IMR-90 (cell line): ENCODE measurements around the gene EPN2. TPM values are rescaled to one million over a fixed set of nuclear protein-coding genes. Genes with fewer than 3 reads are reported as not detected.

ENCODE experiments used
- ATAC-seq: fragments of 200-7000 bp; cut with Tn5 transposase; 2 replicates; pipeline ENCODE4 v1.9.1; 2020; ENCODE audit warnings: low read depth, mild to moderate bottlenecking, moderate library complexity
- BruUV-seq: library from RNA; stranded (reverse); fragments of 400-500 nt; replicated peaks from 2 replicates; lab custom pipeline; 2021; lab: Mats Ljungman, UMichigan
- CTCF ChIA-PET: fragments of 300-600 bp; formaldehyde crosslinking; extraction: SDS; loops from one replicate; lab custom pipeline; 2021; ENCODE audit warnings: antibody characterized with exemption; lab: Yijun Ruan, JAX
- POLR2A ChIA-PET: fragments of 300-600 bp; sonication (Branson Sonifier 250); formaldehyde crosslinking; loops from one replicate; lab custom pipeline; 2022; ENCODE audit warnings: antibody characterized with exemption; ENCODE audit not compliant: unreplicated experiment; lab: Charles Lee
- DNase-seq: peaks from one replicate; pipeline ENCODE4 v3.0.0; 2013
- H2AFZ ChIP-seq: replicated peaks from 2 replicates; pipeline ENCODE3; 2013; ENCODE audit warnings: low read length, mild to moderate bottlenecking; ENCODE audit not compliant: poor library complexity
- H2AK5ac ChIP-seq: 2 replicates; pipeline ENCODE4 v1.6.1; 2013; ENCODE audit warnings: low read depth, low read length, inconsistent platforms
- H2AK9ac ChIP-seq: replicated peaks from 2 replicates; pipeline ENCODE3; 2013; ENCODE audit warnings: mild to moderate bottlenecking, low read depth, low read length, moderate library complexity; ENCODE audit not compliant: poor library complexity
- H2BK120ac ChIP-seq: 2 replicates; pipeline ENCODE4 v1.6.1; 2013; ENCODE audit warnings: low read depth, low read length, inconsistent platforms
- H2BK15ac ChIP-seq: 3 replicates; pipeline ENCODE4 v1.6.1; 2013; ENCODE audit warnings: low read depth, low read length, inconsistent platforms
- H2BK20ac ChIP-seq: 2 replicates; pipeline ENCODE4 v1.6.1; 2013; ENCODE audit warnings: low read depth, mild to moderate bottlenecking, inconsistent platforms, low read length, moderate library complexity
- H2BK5ac ChIP-seq: 2 replicates; pipeline ENCODE4 v1.6.1; 2013; ENCODE audit warnings: mild to moderate bottlenecking, low read depth, low read length, inconsistent platforms; ENCODE audit not compliant: poor library complexity, severe bottlenecking
- H3K14ac ChIP-seq: replicated peaks from 2 replicates; pipeline ENCODE4 v1.6.1; 2013; ENCODE audit warnings: low read depth, low read length, inconsistent platforms
- H3K18ac ChIP-seq: 2 replicates; pipeline ENCODE4 v1.6.1; 2013; ENCODE audit warnings: low read depth, low read length, control low read depth
- H3K23ac ChIP-seq: 2 replicates; pipeline ENCODE4 v1.6.1; 2013; ENCODE audit warnings: low read depth, low read length, inconsistent platforms
- H3K27ac ChIP-seq: 2 replicates; pipeline ENCODE4 v1.5.1; 2013; ENCODE audit warnings: mild to moderate bottlenecking, control low read depth, low read length; ENCODE audit not compliant: insufficient read depth
- H3K27me3 ChIP-seq: 2 replicates; pipeline ENCODE4 v1.6.1; 2013; ENCODE audit warnings: low read length; ENCODE audit not compliant: control insufficient read depth, insufficient read depth
- H3K36me3 ChIP-seq: 2 replicates; pipeline ENCODE4 v1.6.1; 2013; ENCODE audit warnings: low read length, mixed read lengths; ENCODE audit not compliant: control insufficient read depth, insufficient read depth
- H3K4ac ChIP-seq: 2 replicates; pipeline ENCODE4 v1.6.1; 2013; ENCODE audit warnings: low read depth, low read length, inconsistent platforms
- H3K4me1 ChIP-seq: 2 replicates; pipeline ENCODE4 v1.6.1; 2013; ENCODE audit warnings: low read length, mixed read lengths; ENCODE audit not compliant: control insufficient read depth, insufficient read depth
- H3K4me2 ChIP-seq: 2 replicates; pipeline ENCODE4 v1.6.1; 2013; ENCODE audit warnings: low read depth, mild to moderate bottlenecking, control low read depth, low read length, moderate library complexity
- H3K4me3 ChIP-seq: 2 replicates; pipeline ENCODE4 v1.5.1; 2013; ENCODE audit warnings: low read depth, mild to moderate bottlenecking, control low read depth, low read length, moderate library complexity; ENCODE audit not compliant: insufficient read depth
- H3K56ac ChIP-seq: 2 replicates; pipeline ENCODE4 v1.6.1; 2013; ENCODE audit warnings: low read length, inconsistent platforms; ENCODE audit not compliant: insufficient read depth; ENCODE audit errors: extremely low read depth
- H3K79me1 ChIP-seq, 2 experiments: 2 replicates each; pipeline ENCODE4 v1.6.1; 2013; ENCODE audit warnings: low read length in 2 of 2, inconsistent platforms in 1 of 2, low read depth in 1 of 2
- H3K9ac ChIP-seq: 2 replicates; pipeline ENCODE4 v1.6.1; 2013; ENCODE audit warnings: low read depth, low read length, control low read depth
- H3K9me1 ChIP-seq: 2 replicates; pipeline ENCODE4 v1.6.1; 2013; ENCODE audit warnings: low read length, inconsistent platforms; ENCODE audit not compliant: insufficient read depth
- H3K9me3 ChIP-seq: 2 replicates; pipeline ENCODE4 v1.6.1; 2013; ENCODE audit warnings: low read length; ENCODE audit not compliant: control insufficient read depth, insufficient read depth
- H4K20me1 ChIP-seq: 2 replicates; pipeline ENCODE4 v1.6.1; 2013; ENCODE audit warnings: low read length, inconsistent platforms; ENCODE audit not compliant: insufficient read depth
- H4K5ac ChIP-seq: 2 replicates; pipeline ENCODE4 v1.6.1; 2013; ENCODE audit warnings: mild to moderate bottlenecking, low read depth, low read length, control low read depth
- H4K8ac ChIP-seq, 2 experiments: 2 replicates each; pipeline ENCODE4 v1.6.1; 2013; ENCODE audit warnings: low read depth in 2 of 2, low read length in 2 of 2, control low read depth in 1 of 2, inconsistent platforms in 1 of 2
- H4K91ac ChIP-seq: 2 replicates; pipeline ENCODE4 v1.6.1; 2013; ENCODE audit warnings: low read depth, low read length, inconsistent platforms; ENCODE audit not compliant: insufficient read depth
- BHLHE40 ChIP-seq: fragments of 150-350 bp; IDR thresholded peaks from 2 replicates; pipeline ENCODE4 v1.6.1; 2016; ENCODE audit warnings: mild to moderate bottlenecking, low read depth, low read length
- CEBPB ChIP-seq: IDR thresholded peaks from 2 replicates; pipeline ENCODE4 v1.6.1; 2012; ENCODE audit warnings: low read depth, low read length, improper control_type of control experiment
- CHD1 ChIP-seq: IDR thresholded peaks from 2 replicates; pipeline ENCODE4 v1.6.1; 2012; ENCODE audit warnings: low read depth, low read length, improper control_type of control experiment
- CTCF ChIP-seq: conservative IDR thresholded peaks from 2 replicates; pipeline ENCODE4 v1.5.1; 2012; ENCODE audit warnings: mild to moderate bottlenecking, low read depth, low read length, improper control_type of control experiment
- ELK1 ChIP-seq: fragments of 150-350 bp; IDR thresholded peaks from 2 replicates; pipeline ENCODE4 v1.6.1; 2016; ENCODE audit warnings: low read depth, mild to moderate bottlenecking, low read length, moderate library complexity, borderline replicate concordance
- FOS ChIP-seq: fragments of 150-350 bp; IDR thresholded peaks from 2 replicates; pipeline ENCODE4 v1.6.1; 2016; ENCODE audit warnings: low read depth, low read length
- MAFK ChIP-seq: IDR thresholded peaks from 2 replicates; pipeline ENCODE4 v1.6.1; 2012; ENCODE audit warnings: low read depth, low read length, improper control_type of control experiment
- MAZ ChIP-seq: IDR thresholded peaks from 2 replicates; pipeline ENCODE4 v1.6.1; 2012; ENCODE audit warnings: low read depth, mild to moderate bottlenecking, low read length, improper control_type of control experiment, moderate library complexity, borderline replicate concordance
- NFE2L2 ChIP-seq: fragments of 150-350 bp; IDR thresholded peaks from 2 replicates; pipeline ENCODE4 v1.6.1; 2016; ENCODE audit warnings: low read depth, mild to moderate bottlenecking, low read length
- POLR2A ChIP-seq: IDR thresholded peaks from 2 replicates; pipeline ENCODE4 v1.6.1; 2012; ENCODE audit warnings: mild to moderate bottlenecking, low read depth, low read length
- RCOR1 ChIP-seq: IDR thresholded peaks from 2 replicates; pipeline ENCODE4 v1.6.1; 2012; ENCODE audit warnings: mild to moderate bottlenecking, low read length, improper control_type of control experiment; ENCODE audit not compliant: insufficient replicate concordance
- RFX5 ChIP-seq: IDR thresholded peaks from 2 replicates; pipeline ENCODE4 v1.8.0; 2012; ENCODE audit warnings: low read depth, mild to moderate bottlenecking, low read length, moderate library complexity
- USF2 ChIP-seq: fragments of 150-350 bp; IDR thresholded peaks from 2 replicates; pipeline ENCODE4 v1.6.1; 2017; ENCODE audit warnings: mild to moderate bottlenecking, antibody characterized with exemption, low read length, low read depth
- WGBS, 2 experiments: methylation state at CpG; one replicate each; pipeline versions ENCODE4 v1.1.5 to v1.1.7; 2013; ENCODE audit warnings: missing lambda C conversion rate in 2 of 2; ENCODE audit not compliant: insufficient read length in 1 of 2; ENCODE audit errors: extremely low coverage in 2 of 2; 5-methylcytosine and 5-hydroxymethylcytosine counted together
- dilution Hi-C: fragments of 300-500 bp; cut with HindIII; formaldehyde crosslinking; loops from one replicate; pipeline ENCODE4 v1.14.3; 2018; ENCODE audit warnings: low sequenced_read_pairs; ENCODE audit not compliant: unreplicated experiment
- in situ Hi-C: fragments of 300-500 bp; cut with MboI; formaldehyde crosslinking; loops from 3 replicates; pipeline ENCODE4 v1.14.3; 2019; ENCODE audit warnings: low sequenced_read_pairs, inconsistent platforms, mixed read lengths
- intact Hi-C: fragments of 100-400 bp; cut with micrococcal nuclease; formaldehyde crosslinking; loops from 2 replicates; pipeline ENCODE4 v1.10.0; 2022
- polyA plus RNA-seq, 3 experiments: library from polyadenylated mRNA; depleted of rRNA; stranded (reverse); fragments of >200 nt; gene quantifications; 2 replicates each; pipeline ENCODE4 v1.2.3, GENCODE V29; 2012; ENCODE audit warnings: low replicate concordance in 1 of 3
- total RNA-seq: library from RNA; depleted of rRNA; stranded (reverse); fragments of >200 nt; gene quantifications from 2 replicates; pipeline ENCODE4 v1.2.3, GENCODE V29; 2012

The EPN2 gene
- total and polyA plus RNA-seq, 2 of the 4 experiments (the other 2 are of a cell fraction): 14.9 to 25.3 TPM

GRCh38 chr17:19371259-19372010 is 134.3 kb downstream of the EPN2 start (continued):
- no peak for TF ChIP-seq FOS

GRCh38 chr17:19372011-19372370 is 134.8 kb downstream of the EPN2 start:
- ATAC-seq: no peak
- H3K27me3 ChIP-seq: no peaks in the 10 kb centered on the region
- H2BK5ac ChIP-seq: no peak overlapping the region
- no peak overlapping the region for H3K4ac ChIP-seq
- dilution Hi-C loops (no loop called here), intact Hi-C loops (no loop called here), in situ Hi-C loops (no loop called here)
- no peaks in the 10 kb centered on the region for H4K20me1 ChIP-seq
- H2BK120ac ChIP-seq: no peak overlapping the region
- H2AK9ac ChIP-seq: no peak overlapping the region
- H2AK5ac ChIP-seq: no peak overlapping the region
- H3K27ac ChIP-seq: no peak overlapping the region
- POLR2A ChIA-PET: no interaction called here
- 80% methylated on average over 1 of the region's 9 CpGs; no CpG with 5 or more reads in 1 of the 2 experiments for WGBS, 2 experiments
- H2BK15ac ChIP-seq: no peak overlapping the region
- H2BK20ac ChIP-seq: no peak overlapping the region
- no peak overlapping the region for H3K14ac ChIP-seq
- no peak overlapping the region for H3K23ac ChIP-seq
- H3K9ac ChIP-seq: no peak overlapping the region
- peaks cover 3% of the 10 kb centered on the region; the same call in 1 of the 2 replicates for H3K9me1 ChIP-seq
- H3K4me3 ChIP-seq: no peak overlapping the region
- no peak overlapping the region for H4K91ac ChIP-seq
- H3K18ac ChIP-seq: no peak overlapping the region
- CTCF ChIA-PET: no interaction called here
- DNase-seq: no peak
- H4K8ac ChIP-seq: no peak overlapping the region
- peaks cover 10 to 12% of the 10 kb centered on the region in 2 experiments for H3K79me1 ChIP-seq
- no TSS peak for BruUV-seq
- no peak overlapping the region for H3K56ac ChIP-seq
- H3K4me1 ChIP-seq: 0 out of 2 replicates have a peak, but pooled peaks cover 4% of the 10 kb centered on the region
- no peak overlapping the region for H2AFZ ChIP-seq
- no peak overlapping the region for H3K4me2 ChIP-seq
- H3K9me3 ChIP-seq: no peaks in the 10 kb centered on the region
- H4K5ac ChIP-seq: no peak overlapping the region
- peaks cover 2% of the 10 kb centered on the region; the same call in 1 of the 2 replicates for H3K36me3 ChIP-seq
- TF ChIP-seq CTCF: no peak
- no peak for TF ChIP-seq BHLHE40
- no peak for TF ChIP-seq NFE2L2
- TF ChIP-seq RFX5: no peak
- TF ChIP-seq MAZ: no peak
- TF ChIP-seq CHD1: no peak
- no peak for TF ChIP-seq MAFK
- TF ChIP-seq CEBPB: no peak
- TF ChIP-seq USF2: no peak
- TF ChIP-seq POLR2A: no peak
- TF ChIP-seq ELK1: no peak
- no peak for TF ChIP-seq RCOR1
